HL-60 (cell line): ENCODE measurements around the gene LRP10.

Source experiments
- DNase-seq, 2 experiments: peaks; one replicate each; pipeline ENCODE4 v3.0.0-alpha.2; 2010 to 2020; ENCODE audit warnings: low read depth in 1 of 2, low spot score in 1 of 2
- H3K27ac ChIP-seq: fragments of 250-450 bp; sonication (Bioruptor Pico); replicated peaks from 2 replicates; pipeline ENCODE4 v1.5.1; 2020; ENCODE audit warnings: mild to moderate bottlenecking, moderate library complexity
- H3K27me3 ChIP-seq: fragments of 250-450 bp; sonication (Bioruptor Pico); 2 replicates; pipeline ENCODE4 v1.5.1; 2021; ENCODE audit warnings: mild to moderate bottlenecking, moderate library complexity; ENCODE audit not compliant: insufficient read depth, poor library complexity, severe bottlenecking
- H3K4me3 ChIP-seq: replicated peaks from 2 replicates; pipeline ENCODE4 v1.5.1; 2011; ENCODE audit warnings: mild to moderate bottlenecking, control low read depth, low read length; ENCODE audit not compliant: insufficient read depth
- CTCF ChIP-seq: IDR thresholded peaks from one replicate; pipeline ENCODE4 v1.5.1; 2011; ENCODE audit warnings: low read length, control low read depth, inconsistent platforms; ENCODE audit not compliant: insufficient read depth
- GABPA ChIP-seq: IDR thresholded peaks from 2 replicates; pipeline ENCODE4 v1.6.1; 2012; ENCODE audit warnings: low read depth
- POLR2AphosphoS5 ChIP-seq: IDR thresholded peaks from 2 replicates; pipeline ENCODE4 v1.6.1; 2012; ENCODE audit warnings: low read depth
- REST ChIP-seq: IDR thresholded peaks from 2 replicates; pipeline ENCODE4 v1.6.1; 2012; ENCODE audit warnings: low read depth; ENCODE audit not compliant: insufficient replicate concordance
- SPI1 ChIP-seq: IDR thresholded peaks from 2 replicates; pipeline ENCODE4 v1.6.1; 2012; ENCODE audit warnings: low read depth, mild to moderate bottlenecking, borderline replicate concordance

Gene LRP10

GRCh38 chr14:22882064-22882463, 10.5 kb downstream of the LRP10 start:
- TF ChIP-seq GABPA (no peak), CTCF (no peak), POLR2AphosphoS5 (no peak), SPI1 (no peak), REST (no peak)
- no peak overlapping the region for H3K4me3 ChIP-seq
- DNase-seq, result no peak
- H3K27ac ChIP-seq, result no peak overlapping the region
- H3K27me3 ChIP-seq, result peaks cover 5% of the 10 kb centered on the region

- peaks cover 5% of the 10 kb centered on the region for H3K27me3 ChIP-seq
- TF ChIP-seq GABPA, result no peak
- no peak for TF ChIP-seq SPI1
- no peak for TF ChIP-seq CTCF
- TF ChIP-seq POLR2AphosphoS5, result no peak
- no peak for TF ChIP-seq REST
- DNase-seq, result no peak
- H3K27ac ChIP-seq, result no peak overlapping the region
- no peak overlapping the region for H3K4me3 ChIP-seq
Measured at GRCh38 chr14:22882529-22883172, 11.1 kb downstream of the LRP10 start.

- no peak within 1 kb of the TSS for H3K4me3 ChIP-seq
- no peak for DNase-seq
- peaks cover 5% of the 10 kb centered on the region for H3K27me3 ChIP-seq
- H3K27ac ChIP-seq, result no peak within 1 kb of the TSS
- no peak for TF ChIP-seq CTCF
- TF ChIP-seq GABPA, result no peak
- no peak for TF ChIP-seq POLR2AphosphoS5
- no peak for TF ChIP-seq SPI1
- no peak for TF ChIP-seq REST
Measured at GRCh38 chr14:22883173-22883976, 11.8 kb downstream of the LRP10 start, which contains the start of gene REM2. REM2 (plus strand) TSS chr14:22883222; CDS start chr14:22883288, 66 bp downstream.
